ENCODE results near the gene BAHCC1.

Gene BAHCC1

GRCh38 chr17:81428948-81429774 lies 33.9 kb downstream of the BAHCC1 start:
- TF ChIP-seq GLIS2 (tag by site-specific recombination; IDR thresholded peaks at IDR 0.05) = peak; percentile 76
- TF ChIP-seq KLF8 (tag by site-specific recombination; IDR thresholded peaks at IDR 0.05) = peak; percentile 62
- TF ChIP-seq ZNF558 (tag by site-specific recombination; IDR thresholded peaks at IDR 0.05) = no peak
- peak; percentile 73 for TF ChIP-seq KLF1 (tag by site-specific recombination; IDR thresholded peaks at IDR 0.05)
- TF ChIP-seq ZNF423 (tag by site-specific recombination; IDR thresholded peaks at IDR 0.05) = peak; percentile 81
- TF ChIP-seq ZBTB20 (tag by site-specific recombination; IDR thresholded peaks at IDR 0.05) = peak; percentile 33; the same call in 1 of the 2 replicates
- no peak for TF ChIP-seq IKZF3 (tag by site-specific recombination; IDR thresholded peaks at IDR 0.05)
- peak; percentile 73 for TF ChIP-seq ZIC2 (tag by site-specific recombination; IDR thresholded peaks at IDR 0.05)
- TF ChIP-seq SP2 (tag by site-specific recombination; IDR thresholded peaks at IDR 0.05) = peak; percentile 20; the same call in 1 of the 2 replicates
- TF ChIP-seq ZFHX2 (tag by site-specific recombination; conservative IDR thresholded peaks at IDR 0.05) = 0 out of 2 replicates have a peak, but pooled peaks have one; percentile 13
- peak; percentile 55; the same call in 1 of the 2 replicates for TF ChIP-seq KLF16 (tag by site-specific recombination; IDR thresholded peaks at IDR 0.05)
- Histone ChIP-seq H3K36me3 (ENCODE audit: control insufficient read depth in 2 of 2, insufficient read depth in 1 of 2, low read length in 2 of 2) (no peaks in the 10 kb centered on the region; a peak in 1 of 3 replicates), H3K9me3 (ENCODE audit: control insufficient read depth, insufficient read depth, low read depth, low read length) (no peaks in the 10 kb centered on the region), H3K27ac (ENCODE audit: extremely low read depth, low read depth, low read length) (no peak overlapping the region), H3K4me1 (ENCODE audit: control insufficient read depth, insufficient read depth, low read length) (peaks cover 2% of the 10 kb centered on the region; the same call in 1 of the 2 replicates), H3K4me3 (ENCODE audit: low read depth, low read length) (no peak overlapping the region)
- ChIA-PET POLR2A (interaction anchor here (0.8 to 4.1 kb wide), 5 partner anchors 10 to 120 kb away, joined by 3 to 13 read pairs (median 4); partner anchors contain the start of gene BAHCC1), CTCF (interaction anchor here (0.7 to 3.9 kb wide), 4 partner anchors 11 to 176 kb away, joined by 3 to 21 read pairs (median 3); no protein-coding TSS in a partner anchor)

GRCh38 chr17:81429821-81430551 lies 34.7 kb downstream of the BAHCC1 start:
- ChIA-PET CTCF (interaction anchor here (0.7 to 3.9 kb wide), 5 partner anchors 10 to 319 kb away, joined by 3 to 21 read pairs (median 3); no protein-coding TSS in a partner anchor), POLR2A (interaction anchor here (0.8 to 4.1 kb wide), 5 partner anchors 10 to 120 kb away, joined by 3 to 13 read pairs (median 4); partner anchors contain the start of gene BAHCC1)
- no peaks in the 10 kb centered on the region; a peak in 1 of 3 replicates for H3K36me3 ChIP-seq (ENCODE audit: control insufficient read depth in 2 of 2, insufficient read depth in 1 of 2, low read length in 2 of 2)
- no peak overlapping the region for H3K27ac ChIP-seq (ENCODE audit: extremely low read depth, low read depth, low read length)
- H3K9me3 ChIP-seq (ENCODE audit: control insufficient read depth, insufficient read depth, low read depth, low read length) = no peaks in the 10 kb centered on the region
- no peak overlapping the region for H3K4me3 ChIP-seq (ENCODE audit: low read depth, low read length)
- H3K4me1 ChIP-seq (ENCODE audit: control insufficient read depth, insufficient read depth, low read length) = peaks cover 2% of the 10 kb centered on the region; the same call in 1 of the 2 replicates
- TF ChIP-seq ZNF18 (tag by site-specific recombination; IDR thresholded peaks at IDR 0.05) = no peak
- no peak for TF ChIP-seq ZNF37A (tag by site-specific recombination; IDR thresholded peaks at IDR 0.05)
- peak; percentile 45; the same call in 1 of the 2 replicates for TF ChIP-seq GLIS2 (tag by site-specific recombination; IDR thresholded peaks at IDR 0.05)
- no peak for TF ChIP-seq REST (tag by site-specific recombination; IDR thresholded peaks at IDR 0.05)
- TF ChIP-seq ZNF585B (tag by site-specific recombination; IDR thresholded peaks at IDR 0.05) = no peak
- TF ChIP-seq, protein P1, sequence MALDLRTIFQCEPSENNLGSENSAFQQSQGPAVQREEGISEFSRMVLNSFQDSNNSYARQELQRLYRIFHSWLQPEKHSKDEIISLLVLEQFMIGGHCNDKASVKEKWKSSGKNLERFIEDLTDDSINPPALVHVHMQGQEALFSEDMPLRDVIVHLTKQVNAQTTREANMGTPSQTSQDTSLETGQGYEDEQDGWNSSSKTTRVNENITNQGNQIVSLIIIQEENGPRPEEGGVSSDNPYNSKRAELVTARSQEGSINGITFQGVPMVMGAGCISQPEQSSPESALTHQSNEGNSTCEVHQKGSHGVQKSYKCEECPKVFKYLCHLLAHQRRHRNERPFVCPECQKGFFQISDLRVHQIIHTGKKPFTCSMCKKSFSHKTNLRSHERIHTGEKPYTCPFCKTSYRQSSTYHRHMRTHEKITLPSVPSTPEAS (tag by site-specific recombination; IDR thresholded peaks at IDR 0.05) = no peak
- no peak for TF ChIP-seq PRDM1 (tag by site-specific recombination; IDR thresholded peaks at IDR 0.05)
- no peak for TF ChIP-seq ZNF677 (tag by site-specific recombination; IDR thresholded peaks at IDR 0.05)
- peak; percentile 94 for TF ChIP-seq GLIS1 (tag by site-specific recombination; IDR thresholded peaks at IDR 0.05)
- no peak for TF ChIP-seq MEIS1 (CRISPR knock-in tag; IDR thresholded peaks at IDR 0.05; ENCODE audit: borderline replicate concordance)
- TF ChIP-seq RBAK (tag by site-specific recombination; IDR thresholded peaks at IDR 0.05) = no peak
- no peak for TF ChIP-seq ZNF624 (tag by site-specific recombination; IDR thresholded peaks at IDR 0.05)
- no peak for TF ChIP-seq ZNF175 (tag by site-specific recombination; IDR thresholded peaks at IDR 0.05)
- no peak for TF ChIP-seq ZSCAN18 (tag by site-specific recombination; IDR thresholded peaks at IDR 0.05)
- TF ChIP-seq ZNF155 (tag by site-specific recombination; IDR thresholded peaks at IDR 0.05) = no peak
- TF ChIP-seq ZBTB20 (tag by site-specific recombination; IDR thresholded peaks at IDR 0.05) = no peak
- TF ChIP-seq ZNF549 (tag by site-specific recombination; IDR thresholded peaks at IDR 0.05) = no peak
- peak; percentile 75 for TF ChIP-seq ZIC2 (tag by site-specific recombination; IDR thresholded peaks at IDR 0.05)

Data from HEK293 (cell line).